Activated effector memory CD4-positive, alpha-beta T cell treated with anti-CD3 and anti-CD28 coated beads, Interleukin-2, amount 50 U/mL, for 16 hours (primary cell): ENCODE results near the gene DOCK3.
"Not testable (repeated sequence)": the region's sequence is repeated elsewhere in the genome, so short reads cannot be mapped to it uniquely, and the experiment has no call there.

Experiments used
- DNase-seq: peaks from one replicate; pipeline ENCODE4 v3.0.0-alpha.2; 2020

DOCK3 gene

GRCh38 chr3:51002495-51002894 is 327.8 kb downstream of the DOCK3 start:
- DNase-seq = no peak

GRCh38 chr3:51004235-51004634 is 329.5 kb downstream of the DOCK3 start:
- DNase-seq = no peak

- no peak for DNase-seq
Measured at GRCh38 chr3:51024121-51024520, 349.4 kb downstream of the DOCK3 start.

- DNase-seq = peak; percentile 83
Measured at GRCh38 chr3:51024765-51025632, 350.3 kb downstream of the DOCK3 start.

- no peak for DNase-seq
Measured at GRCh38 chr3:51031666-51032065, 356.9 kb downstream of the DOCK3 start.

GRCh38 chr3:51035630-51036029 is 360.9 kb downstream of the DOCK3 start:
- no peak for DNase-seq

GRCh38 chr3:51044982-51045381 is 370.3 kb downstream of the DOCK3 start:
- DNase-seq = no peak

GRCh38 chr3:51052562-51052961 is 377.8 kb downstream of the DOCK3 start:
- DNase-seq = no peak

- no peak for DNase-seq
Measured at GRCh38 chr3:51057121-51057520, 382.4 kb downstream of the DOCK3 start.

GRCh38 chr3:51063053-51063452 is 388.3 kb downstream of the DOCK3 start:
- no peak for DNase-seq

- DNase-seq = no peak
Measured at GRCh38 chr3:51075221-51075775, 400.6 kb downstream of the DOCK3 start.

- DNase-seq = no peak
Measured at GRCh38 chr3:51082363-51082762, 407.6 kb downstream of the DOCK3 start.

- DNase-seq = no peak
Measured at GRCh38 chr3:51083490-51083889, 408.8 kb downstream of the DOCK3 start.

GRCh38 chr3:51092141-51092540 is 417.4 kb downstream of the DOCK3 start:
- DNase-seq = not testable (repeated sequence)

- not testable (repeated sequence) for DNase-seq
Measured at GRCh38 chr3:51094838-51095237, 420.1 kb downstream of the DOCK3 start.

GRCh38 chr3:51099794-51100535 is 425.2 kb downstream of the DOCK3 start:
- DNase-seq = no peak

- DNase-seq = no peak
Measured at GRCh38 chr3:51100536-51100851, 425.8 kb downstream of the DOCK3 start.

- DNase-seq = no peak
Measured at GRCh38 chr3:51102396-51102795, 427.7 kb downstream of the DOCK3 start.

GRCh38 chr3:51106242-51106876 is 431.6 kb downstream of the DOCK3 start:
- DNase-seq = no peak

GRCh38 chr3:51110586-51110985 is 435.9 kb downstream of the DOCK3 start:
- no peak for DNase-seq

- no peak for DNase-seq
Measured at GRCh38 chr3:51122944-51123343, 448.2 kb downstream of the DOCK3 start.

- no peak for DNase-seq
Measured at GRCh38 chr3:51123531-51123930, 448.8 kb downstream of the DOCK3 start.

GRCh38 chr3:51131607-51132006 is 456.9 kb downstream of the DOCK3 start:
- not testable (repeated sequence) for DNase-seq

- DNase-seq = no peak
Measured at GRCh38 chr3:51137715-51138114, 463.0 kb downstream of the DOCK3 start.
